BJ (cell line): ENCODE results near the gene RIPOR3. TPM values are rescaled to one million over a fixed set of nuclear protein-coding genes. Genes with fewer than 3 reads are reported as not detected.

Source experiments
- CTCF ChIA-PET: fragments of 350-600 bp; formaldehyde crosslinking; extraction: SDS; loops from one replicate; lab custom pipeline; 2021; ENCODE audit warnings: antibody characterized with exemption, inconsistent platforms; lab: Yijun Ruan, JAX
- POLR2A ChIA-PET: fragments of 300-600 bp; sonication (Branson Sonifier 250); formaldehyde crosslinking; extraction: SDS; loops from one replicate; lab custom pipeline; 2021; ENCODE audit warnings: antibody characterized with exemption; lab: Charles Lee
- DNase-seq: peaks from one replicate; pipeline ENCODE4 v3.0.0-alpha.2; 2011; ENCODE audit warnings: low read depth
- H3K27me3 ChIP-seq: 2 replicates; pipeline ENCODE4 v1.6.0; 2011; ENCODE audit warnings: low read length; ENCODE audit not compliant: control insufficient read depth, insufficient read depth
- H3K36me3 ChIP-seq: 2 replicates; pipeline ENCODE4 v1.5.1; 2011; ENCODE audit warnings: low read length; ENCODE audit not compliant: control insufficient read depth, insufficient read depth
- H3K4me3 ChIP-seq: 2 replicates; pipeline ENCODE4 v1.5.1; 2011; ENCODE audit warnings: low read depth, mild to moderate bottlenecking, control low read depth, low read length
- polyA plus RNA-seq: library from polyadenylated mRNA; depleted of rRNA; stranded (reverse); fragments of >200 nt; gene quantifications from 2 replicates; pipeline ENCODE4 v1.2.3, GENCODE V29; 2011
- TF ChIP-seq, protein P1 (sequence below): IDR thresholded peaks from 2 replicates; pipeline ENCODE4 v1.5.1; 2011; ENCODE audit warnings: low read depth, mild to moderate bottlenecking, control low read depth, inconsistent platforms, low read length, moderate library complexity; ENCODE audit not compliant: insufficient read depth

The RIPOR3 gene
- polyA plus RNA-seq, 1 experiment, result 1.2 TPM

DNA sequence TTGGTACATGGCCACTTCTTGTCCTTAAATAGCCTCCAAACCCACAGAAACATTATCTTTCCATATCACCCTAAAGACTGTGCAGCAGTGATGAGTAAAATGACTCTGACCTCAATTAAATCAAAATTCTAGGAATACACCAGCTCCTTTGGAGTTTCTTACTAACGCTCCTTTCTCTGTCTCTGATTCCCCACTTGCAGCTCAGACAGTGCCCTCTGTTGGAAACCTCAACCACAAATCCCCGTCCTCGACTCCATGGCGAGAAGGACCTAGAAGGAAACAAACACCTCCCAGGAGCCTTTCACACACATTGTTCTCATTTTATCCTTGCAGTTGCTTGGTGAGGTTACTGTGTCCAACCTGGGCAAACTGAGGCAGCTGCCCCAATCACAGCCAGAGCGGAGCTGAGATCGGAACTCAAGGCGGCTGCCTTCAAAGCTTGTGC is 22.3 kb upstream of the RIPOR3 start:
- Histone ChIP-seq H3K4me3 (no peak overlapping the region), H3K27me3 (peaks cover 2% of the 10 kb centered on the region; the same call in 1 of the 2 replicates), H3K36me3 (no peaks in the 10 kb centered on the region)
- POLR2A ChIA-PET, result no interaction called here
- TF ChIP-seq, protein P1, sequence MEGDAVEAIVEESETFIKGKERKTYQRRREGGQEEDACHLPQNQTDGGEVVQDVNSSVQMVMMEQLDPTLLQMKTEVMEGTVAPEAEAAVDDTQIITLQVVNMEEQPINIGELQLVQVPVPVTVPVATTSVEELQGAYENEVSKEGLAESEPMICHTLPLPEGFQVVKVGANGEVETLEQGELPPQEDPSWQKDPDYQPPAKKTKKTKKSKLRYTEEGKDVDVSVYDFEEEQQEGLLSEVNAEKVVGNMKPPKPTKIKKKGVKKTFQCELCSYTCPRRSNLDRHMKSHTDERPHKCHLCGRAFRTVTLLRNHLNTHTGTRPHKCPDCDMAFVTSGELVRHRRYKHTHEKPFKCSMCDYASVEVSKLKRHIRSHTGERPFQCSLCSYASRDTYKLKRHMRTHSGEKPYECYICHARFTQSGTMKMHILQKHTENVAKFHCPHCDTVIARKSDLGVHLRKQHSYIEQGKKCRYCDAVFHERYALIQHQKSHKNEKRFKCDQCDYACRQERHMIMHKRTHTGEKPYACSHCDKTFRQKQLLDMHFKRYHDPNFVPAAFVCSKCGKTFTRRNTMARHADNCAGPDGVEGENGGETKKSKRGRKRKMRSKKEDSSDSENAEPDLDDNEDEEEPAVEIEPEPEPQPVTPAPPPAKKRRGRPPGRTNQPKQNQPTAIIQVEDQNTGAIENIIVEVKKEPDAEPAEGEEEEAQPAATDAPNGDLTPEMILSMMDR, result peak; percentile 70
- DNase-seq, result no peak
- CTCF ChIA-PET, result interaction anchor here (0.6 to 2.8 kb wide), 22 partner anchors 10 to 868 kb away, joined by 3 to 31 read pairs (median 4); partner anchors contain the start of gene RIPOR3

DNA sequence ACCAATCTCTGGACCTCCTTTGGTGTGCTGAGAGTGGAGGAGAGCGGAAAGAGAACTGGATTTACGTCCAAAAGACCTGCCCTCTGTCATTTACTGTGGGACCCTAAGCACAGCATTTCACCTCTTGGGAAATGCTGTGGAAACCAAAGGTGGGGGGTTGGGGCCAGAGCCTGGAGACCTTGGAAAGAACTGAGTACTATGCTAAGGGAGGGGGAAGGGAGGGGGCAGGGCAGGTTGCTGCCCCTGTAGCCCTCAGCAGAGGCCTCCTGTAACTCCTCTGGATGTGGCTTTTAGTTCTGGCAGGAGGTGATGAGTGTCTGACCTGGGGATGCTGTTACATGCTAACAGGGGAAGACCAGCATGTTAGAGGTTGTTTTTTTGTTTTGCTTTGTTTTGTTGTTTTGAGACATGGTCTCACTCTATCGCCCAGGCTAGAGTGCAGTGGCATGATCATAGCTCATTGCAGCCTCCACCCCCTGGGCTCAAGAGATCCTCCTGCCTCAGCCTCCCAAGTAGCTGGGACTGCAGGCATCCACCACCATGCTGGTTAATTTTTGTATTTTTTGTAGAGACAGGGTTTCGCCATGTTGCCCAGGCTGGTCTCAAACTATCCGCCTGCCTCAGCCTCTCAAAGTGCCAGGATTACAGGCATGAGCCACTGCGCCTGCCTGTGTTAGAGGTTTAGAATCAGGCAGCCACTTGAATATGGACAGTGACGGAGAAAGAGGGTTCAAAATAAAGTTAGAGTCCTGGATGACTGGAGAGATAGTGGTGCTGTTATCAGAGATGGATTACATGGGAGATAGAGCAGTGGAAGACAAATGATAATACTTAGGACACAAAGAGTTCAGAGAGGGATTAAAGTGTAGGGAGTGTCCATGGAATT is 21.7 kb upstream of the RIPOR3 start:
- TF ChIP-seq, protein P1, result no peak
- Histone ChIP-seq H3K36me3 (no peaks in the 10 kb centered on the region), H3K27me3 (peaks cover 2% of the 10 kb centered on the region; the same call in 1 of the 2 replicates), H3K4me3 (no peak overlapping the region)
- CTCF ChIA-PET, result interaction anchor here (0.6 to 2.8 kb wide), 21 partner anchors 9 to 867 kb away, joined by 3 to 31 read pairs (median 4); partner anchors contain the start of gene RIPOR3
- DNase-seq, result no peak
- POLR2A ChIA-PET, result no interaction called here

DNA sequence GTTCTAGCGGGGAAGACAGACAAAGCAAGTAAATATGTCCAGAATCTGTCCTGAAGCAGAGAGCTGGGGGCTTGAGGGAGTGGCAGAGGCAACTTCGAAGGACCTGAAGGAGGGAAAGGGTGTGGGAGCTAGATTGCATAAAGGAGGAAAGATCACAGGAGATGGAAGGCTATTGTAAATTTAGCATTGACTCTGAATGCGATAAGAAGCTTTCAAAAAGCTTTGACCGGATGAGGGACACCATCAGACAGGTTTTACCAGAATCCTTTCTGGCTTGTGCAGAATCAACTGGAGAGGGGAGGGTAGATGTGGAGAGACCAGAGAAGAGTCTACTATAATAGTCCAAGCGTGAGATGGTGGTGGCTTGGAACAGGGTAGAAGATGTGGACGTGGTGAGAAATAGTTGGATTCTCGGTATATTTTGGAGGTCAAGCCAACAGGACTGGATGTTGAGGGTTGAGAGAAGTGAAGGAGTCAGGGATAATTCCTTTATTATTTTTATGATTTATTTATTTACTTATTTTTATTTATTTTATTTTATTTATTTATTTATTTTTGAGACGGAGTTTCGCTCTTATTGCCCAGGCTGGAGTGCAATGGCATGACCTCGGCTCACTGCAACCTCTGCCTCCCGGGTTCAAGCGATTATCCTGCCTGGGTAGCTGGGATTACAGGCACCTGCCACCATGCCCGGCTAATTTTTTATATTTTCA is 19.9 kb upstream of the RIPOR3 start:
- Histone ChIP-seq H3K27me3 (peaks cover 2% of the 10 kb centered on the region; the same call in 1 of the 2 replicates), H3K4me3 (no peak overlapping the region), H3K36me3 (no peaks in the 10 kb centered on the region)
- TF ChIP-seq, protein P1, result no peak
- POLR2A ChIA-PET, result no interaction called here
- DNase-seq, result no peak
- CTCF ChIA-PET, result interaction anchor here (0.8 to 1.6 kb wide), 4 partner anchors 20 to 89 kb away, joined by 3 to 6 read pairs (median 3); no protein-coding TSS in a partner anchor

DNA sequence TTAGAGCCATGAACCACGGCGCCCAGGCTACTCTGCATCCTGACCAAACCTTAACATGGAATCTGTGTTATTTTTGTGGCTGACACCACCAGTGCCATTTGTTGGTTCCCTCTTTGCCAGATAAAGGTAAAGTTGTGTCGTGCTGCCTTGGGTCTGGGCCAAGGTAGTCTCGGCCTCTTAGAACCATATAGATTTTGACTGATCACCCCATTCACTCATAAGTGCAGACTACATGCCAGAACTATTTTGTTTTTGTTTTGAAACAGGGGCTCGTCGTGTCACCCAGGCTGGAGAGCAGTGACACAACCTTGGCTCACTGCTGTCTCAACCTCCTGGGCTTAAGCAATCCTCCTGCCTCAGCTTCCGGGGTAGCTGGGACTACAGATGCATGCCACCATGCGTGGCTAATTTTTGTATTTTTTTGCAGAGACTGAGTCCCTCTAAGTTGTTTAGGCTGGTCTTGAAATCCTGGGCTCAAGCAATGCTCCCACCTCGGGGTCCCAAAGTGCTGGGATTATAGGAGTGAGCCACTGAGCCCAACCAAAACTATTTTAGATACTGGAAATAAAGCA is 19.2 kb upstream of the RIPOR3 start:
- POLR2A ChIA-PET, result no interaction called here

More for the DNA sequence above, 19.2 kb upstream of the RIPOR3 start:
- no peaks in the 10 kb centered on the region for H3K36me3 ChIP-seq
- no peak overlapping the region for H3K4me3 ChIP-seq
- no peak for DNase-seq
- CTCF ChIA-PET, result interaction anchor here (0.7 to 1.6 kb wide), 4 partner anchors 20 to 85 kb away, joined by 3 to 6 read pairs (median 3); no protein-coding TSS in a partner anchor
- TF ChIP-seq, protein P1, result no peak
- no peaks in the 10 kb centered on the region for H3K27me3 ChIP-seq
